Lung (tissue), 12 donors: ENCODE measurements around the gene CIAO1. TPM values are rescaled to one million over a fixed set of nuclear protein-coding genes. Genes with fewer than 3 reads are reported as not detected.
A peak's percentile ranks its signal among the peaks of the same experiment; 100 is the strongest.

Experiments used
- ATAC-seq: fragments of 200-7000 bp; cut with Tn5 transposase; one replicate; pipeline ENCODE4 v1.9.1; 2020; ENCODE audit warnings: moderate number of reproducible peaks; ENCODE audit not compliant: insufficient read depth, low FRiP score
- DNase-seq, 3 donors: peaks; one replicate each; pipeline ENCODE4 v3.0.0-alpha.2; 2013 to 2017
- H3K27ac ChIP-seq, 2 donors: one replicate each; pipeline ENCODE4 v1.5.1; 2013; ENCODE audit warnings: mild to moderate bottlenecking in 2 of 2, moderate library complexity in 2 of 2, control low read depth in 1 of 2, inconsistent platforms in 1 of 2, low read depth in 1 of 2, low read length in 1 of 2
- H3K27me3 ChIP-seq, 3 donors: one replicate each; pipeline ENCODE4 v1.5.1; 2013; ENCODE audit warnings: low read length in 2 of 3; ENCODE audit not compliant: control insufficient read depth in 3 of 3, insufficient read depth in 3 of 3
- H3K36me3 ChIP-seq, 4 donors: one replicate each; pipeline ENCODE4 v1.5.1; 2013; ENCODE audit warnings: low read length in 4 of 4, mild to moderate bottlenecking in 1 of 4, moderate library complexity in 1 of 4; ENCODE audit not compliant: control insufficient read depth in 4 of 4, insufficient read depth in 4 of 4
- H3K4me1 ChIP-seq, 5 donors: one replicate each; pipeline ENCODE4 v1.5.1; 2013; ENCODE audit warnings: low read length in 5 of 5, mild to moderate bottlenecking in 2 of 5, moderate library complexity in 1 of 5; ENCODE audit not compliant: control insufficient read depth in 5 of 5, insufficient read depth in 5 of 5
- H3K4me3 ChIP-seq: one replicate; pipeline ENCODE4 v1.5.1; 2013; ENCODE audit warnings: mild to moderate bottlenecking, control low read depth, moderate library complexity
- H3K9ac ChIP-seq, 2 donors: one replicate each; pipeline ENCODE4 v1.5.1; 2013; ENCODE audit warnings: low read length in 2 of 2, control low read depth in 1 of 2; ENCODE audit not compliant: insufficient read depth in 1 of 2
- H3K9me3 ChIP-seq, 4 donors: one replicate each; pipeline ENCODE4 v1.5.1; 2013; ENCODE audit warnings: low read length in 3 of 4, mild to moderate bottlenecking in 1 of 4, moderate library complexity in 1 of 4; ENCODE audit not compliant: control insufficient read depth in 4 of 4, insufficient read depth in 3 of 4
- CTCF ChIP-seq: IDR thresholded peaks from 2 replicates; pipeline ENCODE4 v1.5.1; 2012; ENCODE audit warnings: mild to moderate bottlenecking; ENCODE audit errors: control extremely low read depth, extremely low read depth
- WGBS, 2 donors: extraction: QIAGEN DNeasy Blood & Tissue Kit; methylation state at CpG; one replicate each; pipeline ENCODE4 v1.1.7; 2013; 5-methylcytosine and 5-hydroxymethylcytosine counted together
- polyA plus RNA-seq, 2 donors: library from polyadenylated mRNA; stranded (reverse); fragments of 200-250 nt; gene quantifications; one replicate each; pipeline ENCODE4 v1.2.1, GENCODE V29; 2013
- total RNA-seq, 2 donors: library from RNA; depleted of rRNA in 1 of 2; stranded (reverse); fragments of >200 nt in 1 of 2; gene quantifications; one replicate each; pipeline ENCODE4 v1.2.1, GENCODE V29; 2014 to 2021
- donor health status: control.
- donor health status: control.
- donor health status: Bipolar disorder and iron deficiency.
- donor health status: healthy.
- donor health status: DM: yes; HTN: yes; CAD: no.

The CIAO1 gene
- total and polyA plus RNA-seq, 4 donors = 27.9 to 74.3 (median 70.9) TPM

- ATAC-seq = no peak
- Histone ChIP-seq H3K9me3 (no peaks in the 10 kb centered on the region), H3K4me1 (peaks cover 6 to 33% (median 10%) of the 10 kb centered on the region in 5 donors), H3K4me3 (no peak overlapping the region), H3K36me3 (peaks cover 0 to 18% (median 5%) of the 10 kb centered on the region in 4 donors), H3K9ac (no peak overlapping the region), H3K27ac (peak overlapping the region; percentile 88 to 95), H3K27me3 (no peaks in the 10 kb centered on the region)
- no peak for TF ChIP-seq CTCF
- no peak for DNase-seq
- WGBS, 2 donors = 49 to 59% methylated on average over 5 of the region's 5 CpGs
Measured at GRCh38 chr2:96259497-96259921, 6.5 kb upstream of the CIAO1 start.

- peaks cover 0 to 13% (median 4%) of the 10 kb centered on the region in 4 donors for H3K36me3 ChIP-seq
- TF ChIP-seq CTCF = peak; percentile 12
- WGBS, 2 donors = 43 to 45% methylated on average over 10 of the region's 10 CpGs
- no peak overlapping the region for H3K4me3 ChIP-seq
- ATAC-seq = peak; percentile 55
- DNase-seq = peak in 1 of 3 donors; percentile 39
- no peaks in the 10 kb centered on the region for H3K9me3 ChIP-seq
- H3K27ac ChIP-seq = peak overlapping the region; percentile 88 to 95
- H3K9ac ChIP-seq = no peak overlapping the region
- peaks cover 10 to 33% (median 14%) of the 10 kb centered on the region in 5 donors for H3K4me1 ChIP-seq
- no peaks in the 10 kb centered on the region for H3K27me3 ChIP-seq
Measured at GRCh38 chr2:96260387-96261260, 5.4 kb upstream of the CIAO1 start.

- H3K4me3 ChIP-seq = no peak overlapping the region
- H3K27me3 ChIP-seq = no peaks in the 10 kb centered on the region
- WGBS, 2 donors = 88 to 92% methylated on average over 6 of the region's 6 CpGs
- ATAC-seq (no peak), DNase-seq (no peak)
- peaks cover 10 to 33% (median 14%) of the 10 kb centered on the region in 5 donors for H3K4me1 ChIP-seq
- peak overlapping the region; percentile 88 to 95 for H3K27ac ChIP-seq
- no peaks in the 10 kb centered on the region for H3K9me3 ChIP-seq
- H3K36me3 ChIP-seq = peaks cover 0 to 11% (median 4%) of the 10 kb centered on the region in 4 donors
- TF ChIP-seq CTCF = no peak
- H3K9ac ChIP-seq = no peak overlapping the region
Measured at GRCh38 chr2:96261328-96262003, 4.6 kb upstream of the CIAO1 start.
